DMS114 treated with DMSO at 0.1 percent for 48 hours (cell line): ENCODE measurements around the gene RHPN2.

Experiments
- DNase-seq: peaks from one replicate; lab custom pipeline; 2025; ENCODE audit not compliant: unreplicated experiment; lab: John Stamatoyannopoulos, UW

Gene RHPN2

GRCh38 chr19:33064792-33065550 lies at the start of gene RHPN2:
TSS of gene RHPN2 (minus strand) at chr19:33064888. CDS start at chr19:33064852, 36 bp downstream.
- peak; percentile 52 for DNase-seq

GRCh38 chr19:33114312-33114711 lies 49.6 kb upstream of the RHPN2 start:
- no peak for DNase-seq

- no peak for DNase-seq
Measured at GRCh38 chr19:33111587-33111986, 46.9 kb upstream of the RHPN2 start.

- no peak for DNase-seq
Measured at GRCh38 chr19:33110137-33110910, 45.6 kb upstream of the RHPN2 start.

GRCh38 chr19:33108161-33108560 lies 43.5 kb upstream of the RHPN2 start:
- no peak for DNase-seq

- no peak for DNase-seq
Measured at GRCh38 chr19:33102893-33103292, 38.2 kb upstream of the RHPN2 start.

- no peak for DNase-seq
Measured at GRCh38 chr19:33100894-33101644, 36.4 kb upstream of the RHPN2 start.

GRCh38 chr19:33098055-33098534 lies 33.4 kb upstream of the RHPN2 start:
- no peak for DNase-seq

GRCh38 chr19:33096005-33096404 lies 31.3 kb upstream of the RHPN2 start:
- DNase-seq = no peak

- DNase-seq = no peak
Measured at GRCh38 chr19:33094436-33095067, 29.9 kb upstream of the RHPN2 start.

GRCh38 chr19:33093420-33094210 lies 28.9 kb upstream of the RHPN2 start:
- DNase-seq = no peak

- DNase-seq = no peak
Measured at GRCh38 chr19:33090179-33090578, 25.5 kb upstream of the RHPN2 start.

- no peak for DNase-seq
Measured at GRCh38 chr19:33089010-33089409, 24.3 kb upstream of the RHPN2 start.

GRCh38 chr19:33086955-33087354 lies 22.3 kb upstream of the RHPN2 start:
- DNase-seq = no peak

GRCh38 chr19:33085570-33086128 lies 21.0 kb upstream of the RHPN2 start:
- no peak for DNase-seq

- peak; percentile 90 for DNase-seq
Measured at GRCh38 chr19:33080761-33081681, 16.3 kb upstream of the RHPN2 start, which contains the start of gene GPATCH1. TSS of gene GPATCH1 (plus strand) at chr19:33081181. CDS start at chr19:33081194, 13 bp downstream.

- DNase-seq = no peak
Measured at GRCh38 chr19:33075519-33075918, 10.8 kb upstream of the RHPN2 start.

- DNase-seq = no peak
Measured at GRCh38 chr19:33071887-33072286, 7.2 kb upstream of the RHPN2 start.

- DNase-seq = no peak
Measured at GRCh38 chr19:33067121-33067520, 2.4 kb upstream of the RHPN2 start.
